K562 (cell line): ENCODE measurements around the gene PPP6R3. TPM values are rescaled to one million over a fixed set of nuclear protein-coding genes. Genes with fewer than 3 reads are reported as not detected.

Experiments used
- HMGN3 ChIP-seq: IDR thresholded peaks from 2 replicates; pipeline ENCODE4 v1.6.1; 2011; ENCODE audit warnings: borderline replicate concordance, low read depth, mild to moderate bottlenecking, mixed read lengths, low read length; ENCODE audit not compliant: insufficient read length; ENCODE audit errors: extremely low read depth
- NUFIP1 ChIP-seq: fragments of 450-650 bp; IDR thresholded peaks from 2 replicates; pipeline ENCODE4 v1.6.1; 2018; ENCODE audit not compliant: partially characterized antibody
- polyA plus RNA-seq, 8 experiments: library from polyadenylated mRNA; depleted of rRNA in 4 of 8; stranded (reverse) in 5 of 8; unstranded in 3 of 8; fragments of >200 nt; fragmentation: Nextera tagmentation in 2 of 8; fragmentation: Illumina TruSeq in 1 of 8; extraction: Ambion mirVana in 2 of 8; extraction: Trizol in 1 of 8; gene quantifications; 2 replicates each; pipeline versions ENCODE4 v1.2.1 to v1.2.3, GENCODE V29; 2011 to 2014; ENCODE audit warnings: inconsistent platforms in 1 of 8, missing spikeins in 1 of 8
- total RNA-seq, 7 experiments: library from RNA; depleted of rRNA in 6 of 7; stranded (reverse); fragments of >200 nt in 6 of 7; fragmentation: Illumina TruSeq in 2 of 7; extraction: Trizol in 2 of 7; gene quantifications; 2 replicates each; pipeline versions ENCODE4 v1.2.1 to v1.2.3, GENCODE V29; 2011 to 2021; ENCODE audit warnings: low replicate concordance in 1 of 7
- TF ChIP-seq, protein P1 (sequence below), 2 experiments: fragments of 450-650 bp in 1 of 2; sonication (generic) in 1 of 2; formaldehyde crosslinking in 1 of 2; IDR thresholded peaks; 2 replicates each; pipeline versions ENCODE4 v1.7.1 to v1.9.0; 2016 to 2022; ENCODE audit warnings: inconsistent platforms in 1 of 2, mild to moderate bottlenecking in 1 of 2, missing genetic modification reagents in 1 of 2

Gene PPP6R3
- total and polyA plus RNA-seq, 9 of the 15 experiments (the other 6 are each of a cell fraction or from before 2014, with no cell fraction given), result 20.3 to 117 (median 80.6) TPM

DNA sequence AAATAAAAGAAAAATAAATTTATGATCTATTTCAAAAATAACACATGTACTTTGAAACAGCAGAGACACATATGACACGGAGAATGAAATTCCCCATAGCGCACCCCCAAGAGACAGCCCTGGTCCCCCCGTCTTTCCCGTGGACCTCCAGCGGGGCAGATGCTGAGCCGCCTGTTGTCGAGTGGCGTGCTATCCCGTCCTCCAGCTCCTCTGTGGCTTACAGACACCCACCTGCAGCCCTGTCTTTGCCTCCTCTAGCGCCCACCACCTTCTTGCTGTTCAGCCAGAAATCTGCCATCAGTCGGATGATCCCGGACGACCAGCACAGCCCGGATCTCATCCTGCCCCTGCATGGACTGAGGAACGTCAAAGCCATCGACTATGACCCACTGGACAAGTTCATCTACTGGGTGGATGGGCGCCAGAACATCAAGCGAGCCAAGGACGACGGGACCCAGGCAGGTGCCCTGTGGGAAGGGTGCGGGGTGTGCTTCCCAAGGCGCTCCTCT lies 44.4 kb upstream of the PPP6R3 start (continued):
- TF ChIP-seq, protein P1, sequence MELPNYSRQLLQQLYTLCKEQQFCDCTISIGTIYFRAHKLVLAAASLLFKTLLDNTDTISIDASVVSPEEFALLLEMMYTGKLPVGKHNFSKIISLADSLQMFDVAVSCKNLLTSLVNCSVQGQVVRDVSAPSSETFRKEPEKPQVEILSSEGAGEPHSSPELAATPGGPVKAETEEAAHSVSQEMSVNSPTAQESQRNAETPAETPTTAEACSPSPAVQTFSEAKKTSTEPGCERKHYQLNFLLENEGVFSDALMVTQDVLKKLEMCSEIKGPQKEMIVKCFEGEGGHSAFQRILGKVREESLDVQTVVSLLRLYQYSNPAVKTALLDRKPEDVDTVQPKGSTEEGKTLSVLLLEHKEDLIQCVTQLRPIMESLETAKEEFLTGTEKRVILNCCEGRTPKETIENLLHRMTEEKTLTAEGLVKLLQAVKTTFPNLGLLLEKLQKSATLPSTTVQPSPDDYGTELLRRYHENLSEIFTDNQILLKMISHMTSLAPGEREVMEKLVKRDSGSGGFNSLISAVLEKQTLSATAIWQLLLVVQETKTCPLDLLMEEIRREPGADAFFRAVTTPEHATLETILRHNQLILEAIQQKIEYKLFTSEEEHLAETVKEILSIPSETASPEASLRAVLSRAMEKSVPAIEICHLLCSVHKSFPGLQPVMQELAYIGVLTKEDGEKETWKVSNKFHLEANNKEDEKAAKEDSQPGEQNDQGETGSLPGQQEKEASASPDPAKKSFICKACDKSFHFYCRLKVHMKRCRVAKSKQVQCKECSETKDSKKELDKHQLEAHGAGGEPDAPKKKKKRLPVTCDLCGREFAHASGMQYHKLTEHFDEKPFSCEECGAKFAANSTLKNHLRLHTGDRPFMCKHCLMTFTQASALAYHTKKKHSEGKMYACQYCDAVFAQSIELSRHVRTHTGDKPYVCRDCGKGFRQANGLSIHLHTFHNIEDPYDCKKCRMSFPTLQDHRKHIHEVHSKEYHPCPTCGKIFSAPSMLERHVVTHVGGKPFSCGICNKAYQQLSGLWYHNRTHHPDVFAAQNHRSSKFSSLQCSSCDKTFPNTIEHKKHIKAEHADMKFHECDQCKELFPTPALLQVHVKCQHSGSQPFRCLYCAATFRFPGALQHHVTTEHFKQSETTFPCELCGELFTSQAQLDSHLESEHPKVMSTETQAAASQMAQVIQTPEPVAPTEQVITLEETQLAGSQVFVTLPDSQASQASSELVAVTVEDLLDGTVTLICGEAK (IDR thresholded peaks at IDR 0.05), result no peak
- TF ChIP-seq, protein P1 (CRISPR knock-in tag; IDR thresholded peaks at IDR 0.05), result no peak
- TF ChIP-seq HMGN3 (no peak), NUFIP1 (no peak)
- TF ChIP-seq, all 486 proteins: peak for 0
